Inferior parietal cortex (tissue), 1 donor: ENCODE measurements around the gene VAV1.

Experiments used
- DNase-seq: peaks from one replicate; pipeline ENCODE4 v3.0.0-alpha.2; 2016; ENCODE audit errors: extremely low spot score

Gene VAV1, protein sequence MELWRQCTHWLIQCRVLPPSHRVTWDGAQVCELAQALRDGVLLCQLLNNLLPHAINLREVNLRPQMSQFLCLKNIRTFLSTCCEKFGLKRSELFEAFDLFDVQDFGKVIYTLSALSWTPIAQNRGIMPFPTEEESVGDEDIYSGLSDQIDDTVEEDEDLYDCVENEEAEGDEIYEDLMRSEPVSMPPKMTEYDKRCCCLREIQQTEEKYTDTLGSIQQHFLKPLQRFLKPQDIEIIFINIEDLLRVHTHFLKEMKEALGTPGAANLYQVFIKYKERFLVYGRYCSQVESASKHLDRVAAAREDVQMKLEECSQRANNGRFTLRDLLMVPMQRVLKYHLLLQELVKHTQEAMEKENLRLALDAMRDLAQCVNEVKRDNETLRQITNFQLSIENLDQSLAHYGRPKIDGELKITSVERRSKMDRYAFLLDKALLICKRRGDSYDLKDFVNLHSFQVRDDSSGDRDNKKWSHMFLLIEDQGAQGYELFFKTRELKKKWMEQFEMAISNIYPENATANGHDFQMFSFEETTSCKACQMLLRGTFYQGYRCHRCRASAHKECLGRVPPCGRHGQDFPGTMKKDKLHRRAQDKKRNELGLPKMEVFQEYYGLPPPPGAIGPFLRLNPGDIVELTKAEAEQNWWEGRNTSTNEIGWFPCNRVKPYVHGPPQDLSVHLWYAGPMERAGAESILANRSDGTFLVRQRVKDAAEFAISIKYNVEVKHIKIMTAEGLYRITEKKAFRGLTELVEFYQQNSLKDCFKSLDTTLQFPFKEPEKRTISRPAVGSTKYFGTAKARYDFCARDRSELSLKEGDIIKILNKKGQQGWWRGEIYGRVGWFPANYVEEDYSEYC

DNA sequence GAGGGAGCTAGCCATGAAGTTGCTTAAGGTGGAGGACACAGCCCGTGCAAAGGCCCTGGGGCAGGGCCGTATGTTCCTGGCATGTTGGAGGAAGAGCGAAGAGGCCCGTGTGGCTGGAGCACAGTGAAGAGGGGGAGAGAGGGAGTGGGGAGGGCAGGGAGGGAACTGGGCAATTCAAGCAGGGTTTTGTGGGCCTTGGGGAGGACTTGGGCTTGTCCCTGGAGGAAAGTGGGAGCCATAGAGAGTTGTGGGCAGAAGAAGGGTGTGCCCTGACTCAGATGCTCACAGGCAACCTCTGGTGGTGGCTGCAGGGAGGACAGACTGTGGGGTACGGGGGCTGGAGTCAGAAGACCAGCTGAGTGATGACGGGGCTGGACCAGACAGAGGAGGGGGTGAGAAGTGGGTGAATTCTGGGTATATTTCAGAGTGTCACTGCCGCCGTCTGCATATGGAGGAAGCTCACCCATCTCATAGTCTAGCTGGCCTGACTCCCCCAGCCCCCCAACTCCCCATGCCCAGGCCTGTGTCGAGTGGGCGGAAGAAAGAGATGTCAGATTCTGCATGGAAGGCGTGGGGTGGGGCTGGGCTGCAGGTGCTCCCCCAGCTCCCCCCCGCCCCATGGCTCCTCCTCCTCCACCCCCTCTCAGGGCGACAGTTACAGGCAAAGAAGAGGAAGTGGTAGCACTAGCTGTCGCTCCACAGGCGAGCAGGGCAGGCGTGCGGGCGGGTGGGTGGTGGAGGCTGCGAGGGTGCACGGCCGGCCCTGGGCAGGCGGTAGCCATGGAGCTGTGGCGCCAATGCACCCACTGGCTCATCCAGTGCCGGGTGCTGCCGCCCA, at the start of gene VAV1:
VAV1 (plus strand) TSS at position 681 of the 838 bp plus-strand sequence; CDS start at position 781, 100 bp downstream.
- DNase-seq, result no peak

DNA sequence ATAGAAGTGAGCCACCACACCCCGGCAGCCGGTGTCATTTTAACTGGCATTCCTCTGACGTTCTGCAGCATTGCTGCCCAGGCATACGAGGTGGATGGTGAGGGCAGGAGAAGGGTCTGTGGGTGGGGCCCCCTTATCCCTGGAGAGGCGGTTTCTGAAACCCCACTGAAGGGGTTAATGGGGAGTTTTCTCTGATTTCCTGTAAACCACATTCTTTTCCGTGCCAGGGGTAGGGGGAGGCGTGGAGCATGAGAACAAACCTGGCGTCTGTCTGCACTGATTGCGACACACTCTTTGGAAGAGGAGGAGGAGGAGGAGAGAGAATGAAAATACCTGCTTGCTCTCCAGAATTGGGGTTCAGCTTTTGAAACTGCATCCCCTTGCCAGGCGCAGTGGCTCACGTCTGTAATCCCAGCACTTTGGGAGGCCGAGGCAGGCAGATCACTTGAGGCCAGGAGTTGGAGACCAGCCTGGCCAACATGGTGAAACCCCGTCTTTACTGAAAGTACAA, 49.3 kb upstream of the VAV1 start:
- no peak for DNase-seq

DNA sequence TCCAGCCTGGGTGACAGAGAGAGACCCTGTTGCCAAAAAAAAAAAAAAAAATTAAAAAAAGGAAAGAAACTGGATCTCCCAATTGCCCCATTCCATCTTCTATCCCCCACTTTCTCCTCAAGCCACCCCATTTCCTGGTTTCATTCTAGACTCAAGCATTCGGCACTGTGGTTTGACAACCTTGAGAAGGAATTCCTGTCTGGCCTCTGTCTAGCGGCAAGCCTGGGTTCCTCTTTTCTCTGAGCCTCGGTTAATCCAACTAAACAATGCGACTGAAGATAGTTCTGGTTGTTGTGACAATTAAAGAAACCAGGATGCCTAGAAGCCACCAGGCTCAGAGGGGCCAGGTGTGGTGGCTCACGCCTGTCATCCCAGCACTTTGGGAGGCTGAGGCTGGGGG, 48.8 kb upstream of the VAV1 start:
- no peak for DNase-seq

DNA sequence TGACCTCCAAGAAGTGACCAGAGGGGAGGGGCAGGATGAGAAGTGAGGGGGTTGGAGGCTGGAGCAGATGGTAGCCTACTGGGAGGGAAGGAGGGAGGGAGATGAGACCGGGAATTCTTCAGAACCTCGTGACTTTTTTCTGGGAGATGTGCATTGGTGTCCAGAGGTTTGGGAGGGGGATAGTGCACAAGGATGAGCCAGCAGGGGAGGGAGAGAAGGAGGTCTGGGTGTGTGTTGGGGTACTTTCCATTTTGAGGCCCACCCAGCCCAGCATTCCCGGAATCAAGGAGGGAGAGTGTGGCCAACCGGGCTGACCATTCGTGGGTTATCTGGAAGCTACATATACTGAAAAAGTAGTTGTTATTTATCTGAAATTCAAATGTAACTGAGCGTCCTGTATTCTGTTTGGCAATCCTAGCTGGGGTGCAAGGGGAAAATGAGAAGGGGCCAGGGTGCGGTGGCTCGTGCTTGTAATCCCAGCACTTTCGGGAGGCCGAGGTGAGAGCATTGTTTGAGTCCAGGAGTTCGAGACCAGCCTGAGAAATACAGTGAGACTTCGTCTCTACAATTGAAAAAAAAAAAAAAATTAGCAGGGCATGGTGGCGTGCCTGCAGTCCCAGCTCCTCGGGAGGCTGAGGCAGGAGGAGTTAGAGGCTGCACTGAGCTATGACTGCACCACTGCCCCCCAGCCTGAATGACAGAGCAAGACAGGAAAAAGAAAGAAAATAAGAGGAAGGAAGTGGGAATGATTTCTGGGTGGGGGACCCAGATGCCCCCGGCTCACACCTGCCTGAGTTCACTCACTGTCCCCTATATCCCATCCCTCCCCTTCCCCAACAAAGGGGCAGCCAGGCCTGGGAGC, 47.6 kb upstream of the VAV1 start:
- no peak for DNase-seq

DNA sequence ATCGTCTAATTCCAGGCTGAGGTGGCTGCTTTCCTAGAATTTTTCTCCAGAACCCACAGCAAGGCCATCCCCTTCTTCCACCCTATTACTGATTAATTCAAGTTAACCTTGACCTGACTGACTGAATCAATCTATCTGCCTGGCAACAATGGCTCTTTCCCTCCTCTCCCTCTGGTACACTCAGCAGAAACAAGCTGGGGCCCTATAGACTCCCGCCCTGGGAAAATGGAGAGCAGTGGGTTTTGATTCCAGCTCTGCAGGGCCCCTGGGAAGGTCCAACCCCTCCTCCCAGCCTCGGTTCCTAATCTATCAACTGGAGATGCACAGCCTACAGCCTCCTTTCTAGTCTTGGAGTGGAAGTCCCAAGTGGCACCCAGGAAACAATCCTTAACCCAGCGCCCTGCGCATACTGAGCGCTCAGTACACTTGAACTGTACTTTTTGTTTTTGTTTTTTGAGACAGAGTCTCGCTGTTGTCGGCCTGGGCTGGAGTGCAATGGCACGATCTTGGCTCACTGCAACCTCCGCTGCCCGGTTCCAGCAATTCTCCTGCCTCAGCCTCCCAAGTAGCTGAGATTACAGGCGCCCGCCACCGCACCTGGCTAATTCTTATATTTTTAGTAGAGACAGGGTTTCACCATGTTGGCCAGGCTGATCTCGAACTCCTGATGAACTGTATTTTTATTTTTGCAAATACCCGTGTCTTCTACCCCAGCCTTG, 46.8 kb upstream of the VAV1 start:
- DNase-seq, result no peak

DNA sequence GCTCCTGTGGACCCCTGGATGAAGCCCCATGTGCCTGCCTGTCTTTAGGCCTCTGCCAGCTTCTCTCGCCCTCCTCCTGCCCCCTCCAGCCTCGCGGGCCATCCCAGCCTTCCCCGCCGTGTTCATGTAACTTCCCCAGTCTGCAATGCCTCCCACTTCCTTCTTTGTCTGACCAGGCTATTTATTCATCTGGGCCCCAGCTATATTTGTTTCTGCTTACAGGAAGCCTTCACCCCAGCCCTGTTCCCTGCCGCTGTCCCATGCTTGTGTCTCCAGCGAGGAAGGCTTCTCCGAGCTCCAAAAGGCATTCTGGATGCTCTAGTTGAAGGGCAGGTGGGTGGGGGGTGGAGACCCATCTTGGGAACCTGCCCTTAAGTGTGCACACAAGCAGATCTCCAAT, 44.2 kb upstream of the VAV1 start:
- DNase-seq, result no peak

DNA sequence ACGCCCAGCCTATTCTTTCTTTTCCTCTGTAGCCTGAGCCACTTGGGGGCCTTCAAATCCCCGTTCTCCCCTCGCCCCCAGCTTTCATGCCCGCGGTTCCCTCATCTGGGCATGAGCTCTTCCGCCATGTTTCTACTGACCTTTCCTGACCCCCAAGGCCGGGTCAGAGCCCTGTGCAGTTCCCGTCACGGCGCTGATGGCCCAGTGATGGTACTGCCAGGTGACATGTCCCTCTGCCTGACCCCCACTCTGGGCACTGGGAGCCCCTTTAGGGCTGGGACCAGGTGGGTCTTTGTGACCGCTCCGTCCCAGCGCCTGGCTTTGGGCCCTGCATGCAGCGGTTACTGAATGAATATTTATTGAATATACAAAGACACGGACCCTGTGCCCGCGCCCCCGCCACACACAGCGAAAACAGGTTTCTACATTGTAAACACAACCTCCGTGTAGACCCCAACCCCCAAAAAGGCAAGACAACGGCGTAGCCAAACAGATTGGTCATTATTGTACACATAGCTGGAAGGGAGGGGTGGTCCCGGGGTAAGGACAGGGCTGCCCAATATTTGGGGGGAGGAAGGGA, 42.8 kb upstream of the VAV1 start:
- DNase-seq, result no peak

DNA sequence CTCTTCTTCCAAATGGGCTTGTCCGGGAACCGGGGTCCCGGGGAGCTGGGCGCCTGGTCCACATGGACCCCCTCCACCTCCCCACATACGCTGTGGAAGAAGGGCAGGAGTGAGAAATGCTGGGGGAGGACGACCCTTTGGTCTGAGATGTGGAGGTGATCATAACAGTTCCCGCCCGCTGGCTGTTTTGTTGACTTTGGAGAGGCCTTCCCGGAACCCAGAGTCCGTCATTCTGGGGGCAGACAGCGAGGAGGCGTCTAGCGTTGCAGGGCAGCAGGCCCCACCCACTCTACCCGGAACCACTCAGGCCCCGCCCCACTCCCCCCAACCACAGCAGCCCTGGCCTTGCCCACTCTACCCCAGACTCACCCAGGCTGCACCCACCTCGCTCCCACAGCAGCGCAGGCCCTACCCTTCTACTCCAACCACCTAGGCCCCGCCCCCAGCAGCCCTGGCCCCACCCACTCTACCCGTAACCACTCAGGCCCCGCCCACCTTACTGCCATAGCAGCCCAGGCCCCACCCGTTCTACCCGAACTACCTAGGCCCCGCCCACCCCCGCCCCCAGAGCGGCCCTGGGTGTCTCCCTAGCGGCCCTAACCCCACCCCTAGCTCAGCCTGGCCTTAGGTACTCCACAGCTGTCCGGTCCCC, 42.2 kb upstream of the VAV1 start:
- DNase-seq, result no peak

DNA sequence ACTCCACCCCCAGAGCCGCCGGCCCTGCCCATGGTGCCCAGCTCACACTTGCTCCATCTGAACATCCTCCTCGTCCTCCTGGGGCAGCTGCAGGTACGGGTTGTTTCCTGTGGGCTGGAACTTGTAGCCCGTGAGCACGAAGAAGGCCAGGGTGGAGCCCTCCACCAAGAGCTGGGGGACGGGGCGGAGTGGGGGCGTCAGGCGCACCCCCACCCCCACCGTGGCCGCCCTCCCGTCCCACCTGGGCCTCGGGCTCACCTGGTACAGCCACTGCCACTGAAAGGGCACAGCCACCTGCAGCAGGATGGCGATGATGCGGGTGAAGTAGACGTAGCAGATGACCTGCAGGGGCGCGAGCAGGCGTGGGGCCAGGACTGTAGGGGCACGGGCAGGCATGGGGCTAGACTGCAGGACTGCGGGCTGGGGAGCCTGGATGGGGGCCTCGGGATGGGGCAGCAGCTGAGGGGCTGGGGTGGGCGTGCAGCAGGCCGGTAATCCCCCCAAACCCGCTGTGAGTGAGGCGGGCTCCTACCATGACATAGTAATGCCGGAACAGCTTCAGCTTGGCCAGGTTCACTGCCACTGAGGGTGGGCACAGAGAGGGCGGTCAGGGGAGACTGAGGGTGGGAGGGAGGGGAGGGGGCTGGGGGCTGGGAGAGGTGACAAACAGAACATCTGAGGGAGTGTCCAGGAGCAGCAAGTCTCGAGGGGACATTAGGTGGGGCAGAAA, 41.4 kb upstream of the VAV1 start:
- DNase-seq, result no peak

DNA sequence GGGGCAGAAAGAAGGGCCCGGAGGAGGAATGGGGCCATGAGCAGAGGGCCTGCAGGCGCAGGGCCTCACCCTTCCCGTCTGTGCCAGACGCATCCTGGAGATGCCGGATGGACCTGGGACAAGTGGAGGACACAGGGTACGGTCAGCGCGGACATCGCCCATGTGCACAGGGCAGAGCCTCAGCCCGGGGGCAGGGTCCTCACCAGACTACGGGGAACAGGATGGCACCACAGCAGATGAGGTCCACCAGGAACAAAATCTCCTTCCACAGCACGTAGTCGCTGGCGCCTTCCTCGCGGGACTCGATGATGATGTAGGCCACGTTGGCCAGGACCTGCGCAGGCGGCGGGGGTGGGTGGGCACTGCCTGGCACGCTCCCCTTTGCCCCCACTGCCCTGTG, 40.7 kb upstream of the VAV1 start:
- DNase-seq, result no peak

DNA sequence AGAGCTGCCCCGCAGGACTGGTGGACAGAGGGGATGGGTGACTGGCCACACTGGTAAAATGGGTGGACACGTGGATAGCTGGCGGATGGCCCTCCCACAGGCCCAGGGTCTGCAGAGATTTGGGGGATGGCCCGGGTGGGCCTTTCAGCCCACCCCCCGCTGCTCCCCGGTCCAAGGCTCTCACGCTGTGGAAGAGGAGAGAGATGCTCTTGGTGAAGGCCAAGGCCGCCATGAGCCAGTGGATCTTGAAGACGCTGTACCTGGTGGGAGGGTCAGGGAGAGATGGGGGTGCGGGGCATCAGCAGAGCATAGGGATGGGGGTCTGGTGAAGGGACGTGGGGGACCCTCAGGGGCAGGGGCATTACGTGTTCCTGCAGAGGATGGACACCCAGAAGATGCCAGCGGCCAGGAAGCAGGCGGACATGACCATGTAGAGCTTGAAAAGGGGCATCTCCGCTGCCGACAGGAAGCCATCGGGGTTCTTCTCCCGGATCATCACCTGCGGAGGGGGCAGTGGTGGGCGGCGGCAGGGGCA, 39.6 kb upstream of the VAV1 start:
- no peak for DNase-seq

DNA sequence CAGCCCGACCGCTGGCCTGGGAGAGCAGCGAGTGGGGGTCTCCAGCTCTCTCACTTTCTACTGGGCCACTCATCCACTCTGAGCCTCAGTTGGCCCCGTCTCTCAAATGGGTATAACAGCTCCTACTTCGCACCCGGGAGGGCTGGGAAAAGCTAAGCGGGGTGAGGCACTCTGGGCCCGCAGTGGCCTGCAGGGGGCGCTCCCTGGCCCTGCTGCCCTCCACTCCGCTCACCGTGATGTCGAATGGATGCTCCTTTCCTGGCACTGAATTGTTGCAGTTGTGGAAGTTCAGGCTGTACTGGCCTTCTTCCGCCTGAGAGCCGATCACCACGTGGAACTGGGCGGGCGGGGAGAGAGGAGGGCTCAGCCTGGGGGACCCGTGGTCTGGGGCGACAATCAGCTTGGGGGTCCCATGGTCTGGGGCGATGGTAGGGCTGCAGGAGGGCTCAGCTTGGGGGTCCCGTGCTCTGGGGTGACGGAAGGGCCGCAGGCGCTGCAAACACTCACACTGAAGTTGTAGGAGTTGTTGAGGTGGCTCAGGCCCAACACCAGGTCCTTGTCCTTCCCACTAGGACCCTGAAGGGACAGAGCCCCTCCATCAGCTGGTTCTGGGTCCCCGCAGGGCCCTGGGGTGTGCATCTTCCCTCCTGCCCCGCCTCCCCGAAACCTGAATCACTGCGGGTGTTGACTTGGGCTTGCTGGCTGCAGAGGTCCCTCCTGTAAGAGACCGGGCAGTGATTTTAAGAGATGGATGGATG, 39.0 kb upstream of the VAV1 start:
- DNase-seq, result no peak

DNA sequence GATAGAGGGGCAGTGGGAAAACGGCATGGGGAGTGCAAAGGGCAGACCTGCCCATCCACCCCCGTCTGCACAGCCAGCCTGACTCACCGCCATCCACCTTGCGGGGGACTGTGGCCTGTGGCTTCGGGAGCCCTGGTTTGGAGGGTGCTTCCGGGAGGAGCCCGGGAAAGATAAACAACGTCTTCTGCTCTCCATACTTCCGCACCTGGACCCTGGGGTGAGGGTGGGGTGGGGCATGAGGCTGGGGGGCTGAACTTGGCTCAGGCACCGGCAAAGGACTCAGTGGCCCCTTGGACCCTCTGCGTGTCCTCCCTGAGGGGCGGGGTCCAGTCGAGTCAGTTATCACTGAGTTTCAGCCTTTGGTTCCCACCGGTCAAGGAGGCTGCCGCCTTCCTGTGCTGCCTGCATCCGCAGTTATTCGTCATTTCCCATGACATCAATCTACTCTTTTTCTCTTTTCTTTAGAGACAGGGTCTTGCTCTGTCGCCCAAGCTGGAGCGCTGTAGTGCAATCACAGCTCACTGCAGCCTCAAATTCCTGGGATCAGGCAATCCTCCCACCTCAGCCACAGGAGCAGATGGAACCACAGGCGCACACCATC, 38.3 kb upstream of the VAV1 start:
- DNase-seq, result no peak

DNA sequence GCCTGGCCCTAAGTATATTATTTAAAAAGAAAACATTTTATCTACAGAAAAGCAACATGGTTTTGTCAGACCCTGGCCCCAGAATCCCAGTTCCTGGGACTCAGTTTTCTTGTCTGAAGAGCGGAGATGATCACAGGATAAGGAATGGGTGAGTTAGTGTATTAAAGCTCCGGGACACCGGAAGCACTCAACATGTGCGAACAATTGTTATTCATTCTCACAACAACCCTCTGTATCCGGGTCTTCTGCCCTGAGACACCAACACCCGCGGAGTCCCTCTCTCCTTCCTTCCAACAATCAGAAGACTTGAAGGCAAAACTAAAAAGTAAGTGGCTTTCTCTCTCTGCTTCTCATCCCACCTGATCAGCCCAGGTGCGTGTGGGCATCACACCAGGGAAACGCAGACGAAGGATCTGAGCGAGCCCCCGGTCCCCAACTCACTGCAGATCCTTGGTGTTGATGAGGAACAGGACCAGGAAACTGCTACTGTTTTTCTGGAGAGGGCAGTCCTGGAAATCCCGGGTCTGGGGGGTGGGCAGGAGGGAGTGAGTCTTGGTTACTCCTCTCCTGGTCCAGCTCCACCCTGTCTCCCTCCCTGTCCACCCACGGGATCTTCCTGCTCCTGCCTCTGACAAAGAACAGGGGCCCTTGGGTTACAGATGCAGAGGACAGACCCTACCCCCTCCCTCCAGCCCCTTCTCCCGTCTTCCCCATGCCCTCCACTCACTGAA, 37.2 kb upstream of the VAV1 start:
- no peak for DNase-seq

DNA sequence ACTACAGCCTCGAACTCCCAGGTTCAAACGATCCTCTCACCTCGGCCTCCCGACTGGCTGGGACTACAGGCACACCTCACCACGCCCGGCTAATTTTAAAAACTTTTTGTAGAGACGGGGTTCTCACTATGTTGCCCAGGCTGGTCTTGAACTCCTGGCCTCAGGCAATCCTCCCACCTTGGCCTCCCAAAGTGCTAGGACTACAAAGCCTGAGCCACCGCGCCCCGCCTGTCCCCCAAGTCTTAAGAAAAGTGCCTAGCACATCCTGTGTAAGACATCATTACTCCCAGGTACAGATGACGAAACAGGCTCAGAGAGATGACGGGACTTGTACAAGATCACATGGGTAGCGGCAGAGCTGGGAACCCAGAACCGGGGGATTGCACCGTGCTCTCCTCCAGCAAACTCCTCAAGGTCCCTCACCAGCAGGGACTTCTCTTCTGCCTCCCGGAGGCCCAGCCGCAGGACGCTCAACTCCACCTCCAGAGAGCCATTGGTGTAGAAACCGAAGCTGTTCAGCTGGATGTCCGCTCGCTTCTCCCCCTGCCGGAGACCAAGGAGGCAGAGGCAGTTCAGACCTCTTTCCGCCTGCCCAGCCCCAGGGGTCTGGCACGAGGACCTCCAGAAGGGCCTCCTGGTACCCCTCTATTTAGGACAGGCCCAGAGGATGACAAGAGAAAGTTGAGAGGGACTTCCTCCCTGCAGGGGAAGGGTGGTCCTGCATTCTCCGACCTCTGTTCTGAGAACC, 36.2 kb upstream of the VAV1 start:
- DNase-seq, result peak; percentile 61

DNA sequence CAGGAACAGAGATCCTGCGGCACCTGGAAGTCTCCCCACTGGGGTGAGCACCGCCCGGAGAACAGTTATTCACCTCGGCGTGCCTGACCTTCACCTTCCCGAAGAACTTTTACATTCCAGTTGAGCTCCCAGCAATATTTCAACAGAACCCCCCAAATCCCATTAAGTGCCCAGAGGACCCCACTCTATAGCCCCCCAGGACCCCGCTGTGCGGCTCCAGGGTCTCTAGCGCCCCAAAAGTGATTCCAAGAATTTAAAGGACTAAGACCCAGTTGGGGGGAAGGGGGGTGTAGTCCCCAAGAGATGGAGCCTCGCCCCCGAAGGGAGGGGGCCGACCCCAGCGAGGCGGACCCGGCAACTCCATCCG, 35.6 kb upstream of the VAV1 start:
- no peak for DNase-seq
